PC-9 (cell line): ENCODE data around the gene MTHFSD. TPM values are rescaled to one million over a fixed set of nuclear protein-coding genes. Genes with fewer than 3 reads are reported as not detected.

ENCODE experiments used
- BruUV-seq: library from RNA; stranded (reverse); fragments of 400-500 nt; replicated peaks from 2 replicates; lab custom pipeline; 2021; lab: Mats Ljungman, UMichigan
- CTCF ChIA-PET: fragments of 300-600 bp; sonication (Branson Sonifier 250); formaldehyde crosslinking; loops from one replicate; lab custom pipeline; 2022; ENCODE audit warnings: antibody characterized with exemption; lab: Charles Lee
- POLR2A ChIA-PET: fragments of 300-600 bp; sonication (Branson Sonifier 250); formaldehyde crosslinking; loops from one replicate; lab custom pipeline; 2022; ENCODE audit warnings: antibody characterized with exemption; ENCODE audit not compliant: unreplicated experiment; lab: Charles Lee
- DNase-seq, 2 experiments: peaks; one replicate each; pipeline versions ENCODE4 v3.0.0 to v3.0.0-alpha.2; 2015 to 2022; ENCODE audit warnings: mixed read lengths in 1 of 2
- H2AFZ ChIP-seq: fragments of 200-600 bp; sonication (generic); 2 replicates; pipeline ENCODE4 v1.8.1; 2017; ENCODE audit warnings: antibody characterized with exemption
- H3F3A ChIP-seq: fragments of 200-600 bp; sonication (generic); 2 replicates; pipeline ENCODE4 v1.8.1; 2017; ENCODE audit warnings: antibody characterized with exemption, mild to moderate bottlenecking, low read depth; ENCODE audit not compliant: insufficient read depth
- H3K27ac ChIP-seq: fragments of 200-600 bp; sonication (generic); 2 replicates; pipeline ENCODE4 v1.6.1; 2016; ENCODE audit warnings: mixed run types
- H3K27me3 ChIP-seq: fragments of 200-600 bp; sonication (generic); 2 replicates; pipeline ENCODE4 v1.6.1; 2016; ENCODE audit warnings: low read depth, mixed run types; ENCODE audit not compliant: insufficient read depth
- H3K36me3 ChIP-seq: fragments of 200-600 bp; sonication (generic); 2 replicates; pipeline ENCODE4 v1.6.1; 2016; ENCODE audit warnings: low read depth, mixed run types
- H3K4me1 ChIP-seq: fragments of 200-600 bp; sonication (generic); replicated peaks from 2 replicates; pipeline ENCODE4 v1.6.1; 2016; ENCODE audit warnings: mixed run types; ENCODE audit not compliant: insufficient read depth
- H3K4me2 ChIP-seq: fragments of 200-600 bp; sonication (generic); 2 replicates; pipeline ENCODE4 v1.6.1; 2017; ENCODE audit warnings: mixed run types
- H3K4me3 ChIP-seq: fragments of 200-600 bp; sonication (generic); 2 replicates; pipeline ENCODE4 v1.6.1; 2016; ENCODE audit warnings: mixed run types
- H3K79me2 ChIP-seq: fragments of 200-600 bp; sonication (generic); 2 replicates; pipeline ENCODE4 v1.6.1; 2017; ENCODE audit warnings: low read depth, mixed run types
- H3K9me2 ChIP-seq: fragments of 200-600 bp; sonication (generic); 2 replicates; pipeline ENCODE4 v1.8.1; 2017; ENCODE audit warnings: mild to moderate bottlenecking; ENCODE audit not compliant: insufficient read depth
- H3K9me3 ChIP-seq: fragments of 200-600 bp; sonication (generic); 2 replicates; pipeline ENCODE4 v1.8.1; 2016; ENCODE audit warnings: low read depth; ENCODE audit not compliant: insufficient read depth
- H4K20me1 ChIP-seq: fragments of 200-600 bp; sonication (generic); 2 replicates; pipeline ENCODE4 v1.8.1; 2017; ENCODE audit not compliant: insufficient read depth
- EZH2 ChIP-seq: fragments of 200-600 bp; sonication (generic); IDR thresholded peaks from 2 replicates; pipeline ENCODE4 v1.8.0; 2017; ENCODE audit warnings: antibody characterized with exemption, low read depth
- intact Hi-C: fragments of 100-400 bp; cut with micrococcal nuclease; formaldehyde crosslinking; loops from one replicate; pipeline ENCODE4 v1.10.0; 2022; ENCODE audit not compliant: unreplicated experiment
- total RNA-seq: library from RNA; stranded (reverse); gene quantifications from 2 replicates; pipeline ENCODE4 v1.2.3, GENCODE V29; 2021
- TF ChIP-seq, protein P1 (sequence below): fragments of 200-600 bp; sonication (generic); conservative IDR thresholded peaks from 2 replicates; pipeline ENCODE4 v1.6.1; 2017; ENCODE audit warnings: mixed run types, antibody characterized with exemption, mild to moderate bottlenecking, moderate library complexity

Gene MTHFSD
- total RNA-seq, 1 experiment from 2014 or later = 25.7 TPM

DNA sequence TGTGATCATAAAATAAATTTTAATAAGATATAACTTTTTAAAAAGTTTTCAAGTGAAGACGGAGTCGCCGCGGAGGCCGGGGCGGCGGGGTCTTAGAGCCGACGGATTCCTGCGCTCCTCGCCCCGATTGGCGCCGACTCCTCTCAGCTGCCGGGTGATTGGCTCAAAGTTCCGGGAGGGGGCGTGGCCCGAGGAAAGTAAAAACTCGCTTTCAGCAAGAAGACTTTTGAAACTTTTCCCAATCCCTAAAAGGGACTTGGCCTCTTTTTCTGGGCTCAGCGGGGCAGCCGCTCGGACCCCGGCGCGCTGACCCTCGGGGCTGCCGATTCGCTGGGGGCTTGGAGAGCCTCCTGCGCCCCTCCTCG, 11.5 kb upstream of the MTHFSD start, which contains the start of gene FOXC2:
Gene FOXC2 (plus strand): TSS at position 229 of the 365 bp plus-strand sequence. CDS start 507 bp downstream, outside the sequence.
- no peak within 1 kb of the TSS for H3K27ac ChIP-seq
- no peak within 1 kb of the TSS for H3K4me2 ChIP-seq
- peaks cover 51% of the 10 kb centered on the region for H3K27me3 ChIP-seq
- intact Hi-C loops = loop anchor here (10.0 kb wide), 1 partner anchor 638 kb away; no protein-coding TSS in a partner anchor
- H4K20me1 ChIP-seq = no peaks in the 10 kb centered on the region
- H3F3A ChIP-seq = no peaks in the 10 kb centered on the region
- no peaks in the 10 kb centered on the region for H3K4me1 ChIP-seq
- no peaks in the 10 kb centered on the region for H3K79me2 ChIP-seq
- TF ChIP-seq EZH2 = no peak
- TF ChIP-seq, protein P1, sequence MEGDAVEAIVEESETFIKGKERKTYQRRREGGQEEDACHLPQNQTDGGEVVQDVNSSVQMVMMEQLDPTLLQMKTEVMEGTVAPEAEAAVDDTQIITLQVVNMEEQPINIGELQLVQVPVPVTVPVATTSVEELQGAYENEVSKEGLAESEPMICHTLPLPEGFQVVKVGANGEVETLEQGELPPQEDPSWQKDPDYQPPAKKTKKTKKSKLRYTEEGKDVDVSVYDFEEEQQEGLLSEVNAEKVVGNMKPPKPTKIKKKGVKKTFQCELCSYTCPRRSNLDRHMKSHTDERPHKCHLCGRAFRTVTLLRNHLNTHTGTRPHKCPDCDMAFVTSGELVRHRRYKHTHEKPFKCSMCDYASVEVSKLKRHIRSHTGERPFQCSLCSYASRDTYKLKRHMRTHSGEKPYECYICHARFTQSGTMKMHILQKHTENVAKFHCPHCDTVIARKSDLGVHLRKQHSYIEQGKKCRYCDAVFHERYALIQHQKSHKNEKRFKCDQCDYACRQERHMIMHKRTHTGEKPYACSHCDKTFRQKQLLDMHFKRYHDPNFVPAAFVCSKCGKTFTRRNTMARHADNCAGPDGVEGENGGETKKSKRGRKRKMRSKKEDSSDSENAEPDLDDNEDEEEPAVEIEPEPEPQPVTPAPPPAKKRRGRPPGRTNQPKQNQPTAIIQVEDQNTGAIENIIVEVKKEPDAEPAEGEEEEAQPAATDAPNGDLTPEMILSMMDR = no peak
- H3K36me3 ChIP-seq = no peaks in the 10 kb centered on the region
- no TSS peak for BruUV-seq
- ChIA-PET CTCF (no interaction called here), POLR2A (no interaction called here)
- H3K9me2 ChIP-seq = no peaks in the 10 kb centered on the region
- no peak for DNase-seq
- no peak within 1 kb of the TSS for H3K4me3 ChIP-seq
- no peaks in the 10 kb centered on the region for H3K9me3 ChIP-seq
- H2AFZ ChIP-seq = no peak within 1 kb of the TSS

DNA sequence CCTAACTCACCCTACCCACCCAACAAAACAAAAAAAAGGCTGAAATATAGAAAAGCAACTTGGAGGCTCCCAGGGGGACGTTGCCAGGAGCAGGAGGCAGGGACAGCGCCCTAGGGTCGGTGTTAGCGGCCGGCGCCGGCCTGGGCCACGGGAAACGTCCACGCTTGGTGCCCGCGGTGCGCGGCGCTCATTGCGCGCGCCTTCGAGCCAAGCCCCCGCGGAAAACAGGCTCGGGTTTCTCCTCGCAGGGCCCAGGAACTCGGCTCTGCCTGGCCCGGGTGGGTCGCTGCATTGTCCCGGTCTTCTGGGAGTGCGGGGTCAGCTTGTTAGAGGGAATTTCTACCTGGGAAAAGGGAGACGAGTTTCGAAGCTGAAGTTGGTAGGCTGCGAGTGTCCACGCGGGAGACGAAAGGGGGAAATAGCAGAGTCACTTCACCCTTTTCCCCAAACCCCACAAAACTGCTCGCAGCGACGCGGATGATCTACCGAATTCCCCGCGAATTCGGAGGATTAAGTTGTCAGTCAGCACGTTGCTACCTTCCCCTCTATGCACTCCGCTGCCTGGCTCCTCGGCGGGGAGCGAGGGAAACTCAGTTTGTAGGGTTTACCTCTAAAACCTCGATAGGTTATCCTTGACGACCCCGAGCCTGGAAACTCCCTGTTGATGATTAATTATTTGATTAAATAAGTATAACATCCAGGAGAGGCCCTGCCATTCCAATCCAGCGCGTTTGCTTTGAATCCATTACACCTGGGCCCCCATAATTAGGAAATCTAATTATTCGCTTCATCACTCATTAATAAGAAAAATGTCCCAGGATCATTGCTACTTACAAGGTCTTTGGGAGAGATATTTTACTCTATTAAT, 10.8 kb upstream of the MTHFSD start:
- no peaks in the 10 kb centered on the region for H3K9me3 ChIP-seq
- TF ChIP-seq, protein P1 = no peak
- TF ChIP-seq EZH2 = no peak
- H3F3A ChIP-seq = no peaks in the 10 kb centered on the region
- H3K27me3 ChIP-seq = peaks cover 50% of the 10 kb centered on the region
- H3K4me1 ChIP-seq = no peaks in the 10 kb centered on the region
- POLR2A ChIA-PET = no interaction called here
- CTCF ChIA-PET = no interaction called here
- no peak for DNase-seq
- H3K4me3 ChIP-seq = no peak overlapping the region
- intact Hi-C loops = loop anchor here (10.0 kb wide), 1 partner anchor 639 kb away; no protein-coding TSS in a partner anchor
- BruUV-seq = no TSS peak
- no peak overlapping the region for H2AFZ ChIP-seq
- H3K27ac ChIP-seq = no peak overlapping the region
- H3K36me3 ChIP-seq = no peaks in the 10 kb centered on the region
- H3K9me2 ChIP-seq = no peaks in the 10 kb centered on the region
- no peaks in the 10 kb centered on the region for H3K79me2 ChIP-seq
- H3K4me2 ChIP-seq = no peak overlapping the region
- H4K20me1 ChIP-seq = no peaks in the 10 kb centered on the region

DNA sequence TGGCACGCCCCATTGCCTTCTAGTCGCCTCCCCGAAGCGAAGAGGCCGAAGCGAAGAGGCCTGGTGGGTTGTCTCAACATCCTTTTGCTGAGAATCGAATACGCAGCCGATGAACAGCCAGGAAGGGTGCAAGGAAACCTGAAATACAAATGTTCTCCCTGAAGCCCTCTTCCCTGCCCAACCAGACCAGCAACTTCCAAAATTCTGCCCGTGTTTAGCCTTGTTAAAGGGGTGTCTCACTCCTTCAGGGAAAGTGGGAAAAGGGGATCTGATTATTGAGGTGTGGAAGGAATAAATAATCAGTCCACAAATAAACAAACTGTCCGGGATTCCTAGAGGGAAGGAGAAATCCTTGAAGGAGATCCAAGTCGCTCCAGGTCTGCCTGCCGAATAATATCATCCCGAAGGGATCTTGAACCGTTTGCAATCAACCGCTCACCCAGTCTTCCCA, 10.2 kb upstream of the MTHFSD start:
- ChIA-PET POLR2A (interaction anchor here (0.6 kb wide), 1 partner anchor 54 kb away, joined by 3 read pairs; no protein-coding TSS in a partner anchor), CTCF (interaction anchor here (0.8 to 1.2 kb wide), 3 partner anchors 309 to 1071 kb away, joined by 4 to 5 read pairs (median 4); no protein-coding TSS in a partner anchor)
- no peaks in the 10 kb centered on the region for H3K4me1 ChIP-seq
- no peaks in the 10 kb centered on the region for H3K79me2 ChIP-seq
- H3K4me2 ChIP-seq = no peak overlapping the region
- no peaks in the 10 kb centered on the region for H3F3A ChIP-seq
- intact Hi-C loops = loop anchor here (10.0 kb wide), 1 partner anchor 640 kb away; no protein-coding TSS in a partner anchor
- no peaks in the 10 kb centered on the region for H3K9me2 ChIP-seq
- no TSS peak for BruUV-seq
- no peak for DNase-seq
- no peak overlapping the region for H3K27ac ChIP-seq
- H3K27me3 ChIP-seq = peaks cover 47% of the 10 kb centered on the region
- H2AFZ ChIP-seq = no peak overlapping the region
- no peaks in the 10 kb centered on the region for H4K20me1 ChIP-seq
- no peak overlapping the region for H3K4me3 ChIP-seq
- H3K9me3 ChIP-seq = no peaks in the 10 kb centered on the region
- H3K36me3 ChIP-seq = no peaks in the 10 kb centered on the region
- TF ChIP-seq EZH2 = no peak
